ENCODE measurements around the gene SLC35E1.

GRCh38 chr19:16561382-16561781, 10.8 kb downstream of the SLC35E1 start:
- TF ChIP-seq POLR2A (IDR thresholded peaks at IDR 0.05), result no peak
- no peak for TF ChIP-seq CTCF (IDR thresholded peaks at IDR 0.05)

Measured in right lobe of liver (tissue), 4 donors.